Spleen (tissue), 7 donors: ENCODE results near the gene WDFY4.

ENCODE experiments used
- CTCF ChIP-seq, 11 experiments: fragments of 200-600 bp in 7 of 11; fragments of 450-650 bp in 4 of 11; sonication (generic) in 4 of 11; IDR thresholded peaks in 8 of 11; conservative IDR thresholded peaks in 3 of 11; 1 replicate in 7 of 11; 2 replicates in 4 of 11; pipeline versions ENCODE4 v1.4.0 to v1.8.0; 2016 to 2021; ENCODE audit warnings: antibody characterized with exemption in 11 of 11, inconsistent platforms in 4 of 11, mild to moderate bottlenecking in 1 of 11
- POLR2A ChIP-seq, 3 donors: fragments of 450-650 bp; IDR thresholded peaks; one replicate each; pipeline ENCODE4 v1.5.1; 2017; ENCODE audit warnings: antibody characterized with exemption in 3 of 3, mild to moderate bottlenecking in 1 of 3
- POLR2AphosphoS5 ChIP-seq, 3 donors: sonication (generic); formaldehyde crosslinking; IDR thresholded peaks; one replicate each; pipeline ENCODE4 v1.5.1; 2017; ENCODE audit warnings: antibody characterized with exemption in 3 of 3
- donor health status: DM: no; HTN: no; CAD: no; lungs with moderate emphysema.
- donor health status: DM: no; HTN: no; CAD: no.
- donor health status: DM: no; HTN: no; CAD: no.

- no peak for TF ChIP-seq CTCF (IDR thresholded peaks at IDR 0.05 in 8 of 11, conservative IDR thresholded peaks at IDR 0.05 in 3 of 11)
- no peak for TF ChIP-seq POLR2A (IDR thresholded peaks at IDR 0.05)
- TF ChIP-seq POLR2AphosphoS5 (IDR thresholded peaks at IDR 0.05): no peak
Measured at GRCh38 chr10:48881937-48882336, 197.3 kb downstream of the WDFY4 start.
